GM12878 (cell line): Measurements from ENCODE around the gene NPHP3.

Source experiments
- KDM1A ChIP-seq: fragments of 200-600 bp; sonication (generic); IDR thresholded peaks from 2 replicates; pipeline ENCODE4 v1.6.1; 2016; ENCODE audit warnings: borderline replicate concordance
- MYB ChIP-seq: fragments of 150-350 bp; IDR thresholded peaks from 2 replicates; pipeline ENCODE4 v1.6.1; 2014; ENCODE audit warnings: mild to moderate bottlenecking, low read depth, low read length, borderline replicate concordance
- NKRF ChIP-seq: fragments of 450-650 bp; conservative IDR thresholded peaks from 2 replicates; pipeline ENCODE4 v1.6.1; 2017; ENCODE audit warnings: mild to moderate bottlenecking, moderate library complexity
- POLR2A ChIP-seq: IDR thresholded peaks from 2 replicates; pipeline ENCODE4 v1.6.1; 2011; ENCODE audit warnings: low read depth, mild to moderate bottlenecking, low read length
- POLR2AphosphoS5 ChIP-seq: IDR thresholded peaks from 2 replicates; pipeline ENCODE4 v1.6.1; 2011; ENCODE audit warnings: mild to moderate bottlenecking, low read length, inconsistent platforms

- TF ChIP-seq POLR2A (no peak), NKRF (no peak), KDM1A (no peak), MYB (no peak), POLR2AphosphoS5 (no peak)
Measured at GRCh38 chr3:132721479-132722164, 587 bp downstream of the NPHP3 start.
